NCI-H2227 treated with DMSO at 0.1 percent for 48 hours (cell line): ENCODE measurements around the gene SLK.
A peak's percentile ranks its signal among the peaks of the same experiment; 100 is the strongest.

Experiments used
- DNase-seq: peaks from one replicate; lab custom pipeline; 2025; lab: John Stamatoyannopoulos, UW

The SLK gene

GRCh38 chr10:103941801-103942200 is 25.1 kb upstream of the SLK start:
- DNase-seq, result no peak

- DNase-seq, result no peak
Observed at GRCh38 chr10:103942866-103943265, 24.1 kb upstream of the SLK start.

DNA sequence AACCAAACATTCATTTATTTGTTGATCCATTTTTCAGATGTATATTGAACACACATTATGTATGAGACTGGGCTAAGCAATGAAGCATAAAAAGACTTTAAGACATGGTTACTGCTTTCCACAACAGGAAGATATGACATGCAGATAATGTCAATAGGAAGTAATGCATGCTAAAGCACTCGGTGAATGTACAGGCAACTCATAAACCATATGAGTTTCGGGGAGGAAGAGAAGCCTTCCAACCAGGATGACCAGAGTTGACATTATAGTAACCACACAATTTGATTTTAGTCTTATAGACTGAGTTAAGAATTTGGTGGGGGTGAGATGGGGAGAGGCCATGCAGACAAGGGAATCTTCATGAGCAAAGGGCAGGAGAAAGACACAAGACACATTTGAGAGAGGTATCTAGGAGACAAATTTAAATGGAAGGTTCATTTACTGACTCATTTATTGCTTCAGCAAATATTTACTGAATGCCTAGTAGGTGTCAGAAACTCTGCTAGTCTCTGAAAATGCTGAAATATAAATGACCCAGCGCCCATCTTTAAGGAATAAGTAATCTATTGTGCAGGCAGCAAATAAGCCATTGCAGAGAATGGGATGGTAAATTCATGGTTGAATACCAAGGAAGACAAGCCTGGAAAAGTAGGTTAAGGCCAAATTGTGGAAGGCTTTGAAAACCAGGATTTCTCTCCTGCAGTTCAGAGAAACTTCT is 19.0 kb upstream of the SLK start:
- DNase-seq, result no peak

DNA sequence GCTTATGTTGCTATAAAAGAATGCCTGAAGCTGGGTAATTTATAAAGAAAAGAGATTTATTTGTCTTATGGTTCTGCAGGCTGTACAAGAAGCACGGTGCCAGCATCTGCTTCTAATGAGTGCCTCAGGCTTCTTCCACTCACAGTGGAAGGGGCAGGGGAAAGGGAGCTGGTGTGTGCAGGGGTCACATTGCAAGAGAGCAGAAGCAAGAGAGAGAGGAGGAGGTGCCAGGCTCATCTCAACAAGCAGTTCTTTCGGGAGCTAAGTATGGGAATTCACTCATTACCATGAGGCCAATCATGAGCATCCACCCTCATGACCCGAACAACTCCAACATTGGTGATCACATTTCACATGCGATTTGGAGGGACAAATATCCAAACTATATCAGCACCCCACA is 17.2 kb upstream of the SLK start:
- DNase-seq, result no peak

GRCh38 chr10:103951183-103951582 is 15.8 kb upstream of the SLK start:
- no peak for DNase-seq

- DNase-seq, result no peak
Observed at GRCh38 chr10:103951942-103952341, 15.0 kb upstream of the SLK start.

GRCh38 chr10:103954543-103954942 is 12.4 kb upstream of the SLK start:
- DNase-seq, result no peak

DNA sequence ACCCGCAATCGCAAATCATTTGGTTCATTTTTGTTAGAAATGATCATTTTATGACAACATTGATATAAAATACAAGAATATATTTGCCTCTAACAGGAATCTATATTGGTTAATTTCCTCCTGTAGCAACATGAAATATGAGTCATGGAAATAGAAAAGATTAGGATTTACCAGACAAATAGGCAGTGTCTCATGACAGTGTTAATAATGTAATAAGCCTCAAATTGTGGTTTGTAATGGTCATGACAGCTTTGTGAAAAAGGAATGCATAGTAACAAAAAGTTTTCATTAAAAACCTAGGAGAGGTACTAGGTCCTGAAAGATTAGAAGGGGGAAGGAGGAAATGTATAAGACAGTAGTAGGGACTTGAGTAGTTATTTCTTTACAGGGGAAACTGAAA is 7.9 kb upstream of the SLK start:
- DNase-seq, result no peak

- DNase-seq, result no peak
Observed at GRCh38 chr10:103960103-103960502, 6.8 kb upstream of the SLK start.

- peak; percentile 18 for DNase-seq
Observed at GRCh38 chr10:103967448-103968071, 620 bp downstream of the SLK start.

DNA sequence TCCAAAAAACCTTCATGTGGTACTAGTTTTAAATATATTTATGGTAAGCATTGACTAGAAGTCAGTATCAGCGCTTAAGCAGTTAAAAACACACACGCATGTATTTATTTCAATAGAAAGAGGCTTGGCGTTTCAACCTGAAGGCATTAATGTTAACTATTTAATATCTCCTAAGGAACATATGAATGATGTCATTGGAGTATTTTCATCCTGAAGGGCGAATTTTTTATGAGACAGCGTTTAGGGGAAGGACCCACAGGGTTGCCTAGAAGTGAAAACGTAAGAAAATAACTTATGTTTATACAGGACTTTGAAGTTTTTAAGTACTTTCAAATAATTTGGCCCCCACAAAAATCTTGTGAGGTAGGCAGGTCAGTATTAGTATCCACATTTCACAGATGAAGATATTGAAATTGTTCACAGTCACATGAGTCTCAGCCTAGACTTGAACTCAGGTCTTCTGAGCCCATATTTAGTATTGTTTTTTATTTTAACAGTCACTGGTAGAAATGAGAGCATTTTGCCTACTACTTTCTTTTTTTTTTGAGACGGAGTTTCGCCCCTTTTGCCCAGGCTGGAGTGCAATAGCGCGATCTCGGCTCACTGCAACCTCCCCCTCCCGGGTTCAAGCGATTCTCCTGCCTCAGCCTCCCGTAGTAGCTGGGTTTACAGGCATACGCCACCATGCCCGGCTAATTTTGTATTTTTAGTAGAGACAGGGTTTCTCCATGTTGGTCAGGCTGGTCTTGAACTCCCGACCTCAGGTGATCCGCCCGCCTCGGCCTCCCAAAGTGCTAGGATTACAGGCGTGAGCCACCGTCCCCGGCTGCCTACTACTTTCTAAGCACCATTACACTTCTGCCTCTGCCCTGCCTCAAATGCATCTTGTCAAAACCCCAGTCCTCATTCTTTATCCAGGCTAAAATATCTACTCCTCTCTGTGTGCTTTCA is 1.8 kb downstream of the SLK start:
- no peak for DNase-seq

DNA sequence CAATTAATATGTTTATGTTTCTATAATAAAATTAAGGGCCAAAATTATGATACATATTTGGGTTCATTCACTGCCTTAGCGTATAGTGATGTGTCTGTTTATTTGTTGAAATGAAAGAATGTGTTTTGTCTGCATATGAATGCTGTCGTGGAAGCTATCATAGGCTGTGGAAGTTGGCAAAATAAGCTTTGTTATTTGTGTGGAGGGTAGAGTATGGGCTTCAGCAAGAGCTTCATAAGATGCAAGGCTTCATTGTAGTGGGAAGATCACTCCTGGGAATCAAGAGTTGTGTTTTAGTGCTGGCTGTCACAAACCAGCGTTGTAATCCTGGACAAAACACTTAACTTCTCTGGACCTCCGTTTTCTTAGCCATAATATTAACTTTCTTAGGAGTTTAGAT is 2.5 kb downstream of the SLK start:
- no peak for DNase-seq

DNA sequence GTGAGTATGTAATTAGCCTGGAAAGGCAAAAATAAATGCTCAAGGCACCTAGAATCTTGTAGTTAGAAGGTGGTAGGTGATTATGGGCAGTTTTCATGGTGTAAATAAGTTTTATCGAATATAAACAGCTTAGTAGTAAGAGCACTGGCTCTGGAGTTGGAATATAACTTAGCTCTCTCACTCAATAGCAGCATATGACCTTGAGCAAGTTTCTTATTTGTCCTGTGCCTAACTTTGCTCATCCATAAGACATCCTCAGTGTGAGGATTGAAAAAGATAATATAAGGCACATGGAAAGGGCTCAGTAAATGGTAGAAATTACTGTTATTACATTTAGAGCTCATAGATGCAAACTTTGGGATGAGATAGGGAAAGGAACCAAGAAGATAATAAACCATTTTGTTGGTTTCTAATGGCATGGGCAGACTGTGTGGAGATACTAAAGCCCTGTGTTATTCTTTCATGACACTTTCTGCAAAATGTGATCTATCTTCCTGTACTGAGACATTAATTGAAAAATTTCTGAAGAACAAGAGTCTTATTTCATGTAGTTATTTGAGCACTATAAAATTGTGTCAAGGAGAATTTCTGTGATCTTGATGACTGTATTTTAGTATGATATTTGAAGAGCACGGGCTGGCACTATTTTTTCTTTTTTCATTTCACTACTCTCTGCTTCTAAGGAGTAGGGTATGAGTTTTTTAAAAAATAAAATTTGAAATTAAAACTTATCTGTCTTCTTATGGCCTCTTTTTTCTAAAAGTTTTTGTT is 3.1 kb downstream of the SLK start:
- DNase-seq, result no peak

DNA sequence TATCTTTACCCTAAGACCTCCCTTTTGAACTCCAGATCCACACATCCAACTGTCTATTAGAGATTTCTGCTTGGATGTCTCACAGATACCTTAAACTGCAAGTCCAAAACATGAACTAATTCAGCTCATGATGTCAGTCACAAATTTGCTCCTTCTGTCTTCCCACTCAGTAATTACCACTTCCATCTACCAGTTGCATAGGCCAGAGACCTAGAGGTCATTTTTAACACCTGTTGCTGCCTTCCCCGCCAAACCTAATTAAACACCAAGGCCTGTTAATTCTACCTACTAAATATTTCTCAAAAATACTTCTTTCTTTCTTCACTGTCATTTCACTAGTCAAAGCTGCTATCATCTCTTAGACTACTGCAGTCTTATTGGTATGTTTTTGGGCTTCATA is 8.2 kb downstream of the SLK start:
- DNase-seq, result no peak

DNA sequence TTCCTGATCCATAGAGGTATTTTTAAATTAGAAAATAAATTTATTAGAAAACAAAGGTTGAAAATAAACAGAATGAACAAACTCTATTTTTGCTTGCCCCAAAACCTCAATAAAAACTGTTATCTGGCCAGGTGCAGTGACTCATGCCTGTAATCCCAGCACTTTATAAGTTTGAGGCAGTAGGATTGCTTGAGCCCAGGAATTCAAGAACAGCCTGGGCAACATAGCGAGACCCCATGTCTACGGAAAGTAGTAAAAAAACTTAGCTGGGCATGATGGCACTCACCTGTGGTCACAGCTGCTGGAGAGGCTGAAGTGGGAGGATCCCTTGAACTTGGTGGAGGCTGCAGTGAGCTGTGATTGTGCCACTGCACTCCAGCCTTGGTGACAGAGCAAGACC is 10.3 kb downstream of the SLK start:
- DNase-seq, result no peak

DNA sequence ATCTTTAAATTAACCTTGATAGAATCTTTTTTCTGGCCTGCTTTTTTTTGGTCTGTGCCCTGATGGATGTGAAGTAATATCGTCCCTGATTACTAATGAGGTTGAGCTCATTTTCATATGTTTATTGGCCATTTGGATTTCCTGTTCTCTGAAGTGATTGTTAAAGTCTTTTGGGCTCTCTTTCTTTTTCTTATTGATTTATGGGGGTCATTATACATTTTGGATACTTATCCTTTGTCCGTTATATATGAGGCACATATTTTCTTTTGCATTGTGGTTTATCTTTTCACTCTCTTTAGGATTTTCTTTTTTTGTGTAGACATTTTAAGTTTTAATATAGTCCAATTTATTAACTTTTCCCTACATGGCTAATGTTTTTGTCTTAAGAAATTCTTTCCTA is 12.6 kb downstream of the SLK start:
- no peak for DNase-seq

DNA sequence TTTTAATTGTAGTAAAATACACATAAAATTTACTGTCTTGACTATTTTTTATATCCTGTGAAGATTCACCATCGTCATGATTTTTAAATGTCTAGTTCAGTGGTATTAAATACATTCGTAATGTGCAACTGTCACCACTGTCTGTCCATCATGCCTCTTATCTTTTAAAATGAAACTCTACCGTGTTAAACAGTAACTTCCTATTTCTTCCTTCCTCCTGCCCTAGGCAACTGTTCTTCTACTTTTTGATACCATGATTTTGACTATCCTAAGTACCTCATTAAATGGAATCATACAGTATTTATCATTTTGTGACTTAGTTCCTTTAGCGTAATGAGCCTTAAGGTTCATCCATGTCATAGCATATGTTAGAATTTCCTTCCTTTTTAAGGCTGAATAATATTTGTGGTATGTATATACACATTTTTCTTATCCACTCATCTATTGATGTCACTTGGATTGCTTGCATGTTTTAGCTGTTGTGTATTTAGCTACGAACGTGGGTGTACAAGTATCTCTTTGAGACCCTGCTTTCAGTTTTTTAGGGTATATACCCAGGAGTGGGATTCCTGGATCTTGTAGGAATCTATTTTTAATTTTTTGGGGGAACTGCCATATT is 13.5 kb downstream of the SLK start:
- DNase-seq, result no peak

DNA sequence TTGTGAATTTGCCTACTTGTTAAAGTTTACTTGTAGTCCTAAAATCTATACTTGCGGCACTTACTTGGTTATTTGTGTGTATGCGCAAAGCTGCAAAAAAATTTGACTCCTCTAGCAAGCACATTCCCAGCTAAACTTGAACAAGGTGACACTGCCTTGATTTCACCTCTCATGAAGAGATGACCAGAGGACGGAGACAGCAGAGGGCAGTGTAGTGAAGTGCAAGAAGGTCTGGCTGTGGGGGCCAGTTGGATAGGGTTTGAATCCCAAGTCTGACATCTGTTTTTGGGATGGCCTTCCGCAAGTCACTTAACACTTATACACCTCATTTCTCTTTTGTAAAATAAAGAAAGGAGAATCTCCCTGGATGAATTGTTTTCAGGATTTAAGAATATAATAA is 15.7 kb downstream of the SLK start:
- no peak for DNase-seq

DNA sequence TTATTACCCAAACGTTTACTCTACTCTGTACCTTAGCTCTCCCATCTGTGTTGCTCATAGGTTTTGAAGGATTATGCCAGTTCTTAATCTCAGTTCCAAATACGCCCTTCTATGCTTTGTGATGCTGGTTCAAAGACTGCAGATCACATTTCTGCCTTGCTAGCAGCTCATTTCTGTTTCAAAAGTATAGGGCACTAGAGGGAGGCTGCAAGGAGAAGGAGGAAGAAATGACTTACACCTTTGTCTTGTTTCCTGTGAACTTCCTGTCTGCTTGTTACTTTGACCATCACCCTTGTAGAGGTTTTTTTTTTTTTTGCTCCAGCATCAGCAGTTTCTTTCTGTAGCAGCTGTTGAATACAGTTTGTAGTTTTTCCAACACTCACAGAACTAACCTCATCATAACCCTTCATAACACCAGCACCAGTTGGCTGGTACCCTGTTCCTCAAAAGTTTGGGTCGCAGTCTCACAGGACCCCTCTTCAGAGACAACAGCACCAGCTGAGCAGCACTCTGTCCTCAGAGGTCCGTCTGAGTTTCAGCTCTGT is 16.5 kb downstream of the SLK start:
- no peak for DNase-seq

DNA sequence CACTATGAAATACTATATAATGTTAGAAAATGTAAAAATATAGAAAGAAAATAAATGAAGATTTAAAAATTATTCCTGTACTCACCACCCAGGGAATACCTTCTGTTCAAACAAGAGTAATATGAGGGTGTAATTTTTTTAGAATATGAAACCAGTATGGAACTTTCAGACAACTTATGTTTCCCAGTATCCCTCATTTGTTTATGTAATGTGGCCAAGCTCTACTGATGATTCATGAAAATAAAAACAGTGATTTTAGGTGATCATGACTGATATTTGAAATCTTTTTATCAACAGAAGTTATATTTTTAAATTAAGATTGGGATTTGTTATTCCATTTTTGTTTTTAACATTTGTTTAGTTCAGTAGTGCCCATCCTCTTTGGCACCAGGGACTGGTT is 18.8 kb downstream of the SLK start:
- DNase-seq, result no peak

GRCh38 chr10:103986360-103986759 is 19.4 kb downstream of the SLK start:
- no peak for DNase-seq
